IMR-90 (cell line): ENCODE data around the gene AHNAK. TPM values are rescaled to one million over a fixed set of nuclear protein-coding genes. Genes with fewer than 3 reads are reported as not detected.

Experiments
- ATAC-seq: fragments of 200-7000 bp; cut with Tn5 transposase; 2 replicates; pipeline ENCODE4 v1.9.1; 2020; ENCODE audit warnings: low read depth, mild to moderate bottlenecking, moderate library complexity
- BruUV-seq: library from RNA; stranded (reverse); fragments of 400-500 nt; replicated peaks from 2 replicates; lab custom pipeline; 2021; lab: Mats Ljungman, UMichigan
- CTCF ChIA-PET: fragments of 300-600 bp; formaldehyde crosslinking; extraction: SDS; loops from one replicate; lab custom pipeline; 2021; ENCODE audit warnings: antibody characterized with exemption; lab: Yijun Ruan, JAX
- POLR2A ChIA-PET: fragments of 300-600 bp; sonication (Branson Sonifier 250); formaldehyde crosslinking; loops from one replicate; lab custom pipeline; 2022; ENCODE audit warnings: antibody characterized with exemption; ENCODE audit not compliant: unreplicated experiment; lab: Charles Lee
- DNase-seq: peaks from one replicate; pipeline ENCODE4 v3.0.0; 2013
- H2AFZ ChIP-seq: replicated peaks from 2 replicates; pipeline ENCODE3; 2013; ENCODE audit warnings: low read length, mild to moderate bottlenecking; ENCODE audit not compliant: poor library complexity
- H2AK5ac ChIP-seq: 2 replicates; pipeline ENCODE4 v1.6.1; 2013; ENCODE audit warnings: low read depth, low read length, inconsistent platforms
- H2AK9ac ChIP-seq: replicated peaks from 2 replicates; pipeline ENCODE3; 2013; ENCODE audit warnings: mild to moderate bottlenecking, low read depth, low read length, moderate library complexity; ENCODE audit not compliant: poor library complexity
- H2BK120ac ChIP-seq: 2 replicates; pipeline ENCODE4 v1.6.1; 2013; ENCODE audit warnings: low read depth, low read length, inconsistent platforms
- H2BK15ac ChIP-seq: 3 replicates; pipeline ENCODE4 v1.6.1; 2013; ENCODE audit warnings: low read depth, low read length, inconsistent platforms
- H2BK20ac ChIP-seq: 2 replicates; pipeline ENCODE4 v1.6.1; 2013; ENCODE audit warnings: low read depth, mild to moderate bottlenecking, inconsistent platforms, low read length, moderate library complexity
- H2BK5ac ChIP-seq: 2 replicates; pipeline ENCODE4 v1.6.1; 2013; ENCODE audit warnings: mild to moderate bottlenecking, low read depth, low read length, inconsistent platforms; ENCODE audit not compliant: poor library complexity, severe bottlenecking
- H3K14ac ChIP-seq: replicated peaks from 2 replicates; pipeline ENCODE4 v1.6.1; 2013; ENCODE audit warnings: low read depth, low read length, inconsistent platforms
- H3K18ac ChIP-seq: 2 replicates; pipeline ENCODE4 v1.6.1; 2013; ENCODE audit warnings: low read depth, low read length, control low read depth
- H3K23ac ChIP-seq: 2 replicates; pipeline ENCODE4 v1.6.1; 2013; ENCODE audit warnings: low read depth, low read length, inconsistent platforms
- H3K27ac ChIP-seq: 2 replicates; pipeline ENCODE4 v1.5.1; 2013; ENCODE audit warnings: mild to moderate bottlenecking, control low read depth, low read length; ENCODE audit not compliant: insufficient read depth
- H3K27me3 ChIP-seq: 2 replicates; pipeline ENCODE4 v1.6.1; 2013; ENCODE audit warnings: low read length; ENCODE audit not compliant: control insufficient read depth, insufficient read depth
- H3K36me3 ChIP-seq: 2 replicates; pipeline ENCODE4 v1.6.1; 2013; ENCODE audit warnings: low read length, mixed read lengths; ENCODE audit not compliant: control insufficient read depth, insufficient read depth
- H3K4ac ChIP-seq: 2 replicates; pipeline ENCODE4 v1.6.1; 2013; ENCODE audit warnings: low read depth, low read length, inconsistent platforms
- H3K4me1 ChIP-seq: 2 replicates; pipeline ENCODE4 v1.6.1; 2013; ENCODE audit warnings: low read length, mixed read lengths; ENCODE audit not compliant: control insufficient read depth, insufficient read depth
- H3K4me2 ChIP-seq: 2 replicates; pipeline ENCODE4 v1.6.1; 2013; ENCODE audit warnings: low read depth, mild to moderate bottlenecking, control low read depth, low read length, moderate library complexity
- H3K4me3 ChIP-seq: 2 replicates; pipeline ENCODE4 v1.5.1; 2013; ENCODE audit warnings: low read depth, mild to moderate bottlenecking, control low read depth, low read length, moderate library complexity; ENCODE audit not compliant: insufficient read depth
- H3K56ac ChIP-seq: 2 replicates; pipeline ENCODE4 v1.6.1; 2013; ENCODE audit warnings: low read length, inconsistent platforms; ENCODE audit not compliant: insufficient read depth; ENCODE audit errors: extremely low read depth
- H3K79me1 ChIP-seq, 2 experiments: 2 replicates each; pipeline ENCODE4 v1.6.1; 2013; ENCODE audit warnings: low read length in 2 of 2, inconsistent platforms in 1 of 2, low read depth in 1 of 2
- H3K9ac ChIP-seq: 2 replicates; pipeline ENCODE4 v1.6.1; 2013; ENCODE audit warnings: low read depth, low read length, control low read depth
- H3K9me1 ChIP-seq: 2 replicates; pipeline ENCODE4 v1.6.1; 2013; ENCODE audit warnings: low read length, inconsistent platforms; ENCODE audit not compliant: insufficient read depth
- H3K9me3 ChIP-seq: 2 replicates; pipeline ENCODE4 v1.6.1; 2013; ENCODE audit warnings: low read length; ENCODE audit not compliant: control insufficient read depth, insufficient read depth
- H4K20me1 ChIP-seq: 2 replicates; pipeline ENCODE4 v1.6.1; 2013; ENCODE audit warnings: low read length, inconsistent platforms; ENCODE audit not compliant: insufficient read depth
- H4K5ac ChIP-seq: 2 replicates; pipeline ENCODE4 v1.6.1; 2013; ENCODE audit warnings: mild to moderate bottlenecking, low read depth, low read length, control low read depth
- H4K8ac ChIP-seq, 2 experiments: 2 replicates each; pipeline ENCODE4 v1.6.1; 2013; ENCODE audit warnings: low read depth in 2 of 2, low read length in 2 of 2, control low read depth in 1 of 2, inconsistent platforms in 1 of 2
- H4K91ac ChIP-seq: 2 replicates; pipeline ENCODE4 v1.6.1; 2013; ENCODE audit warnings: low read depth, low read length, inconsistent platforms; ENCODE audit not compliant: insufficient read depth
- CHD1 ChIP-seq: IDR thresholded peaks from 2 replicates; pipeline ENCODE4 v1.6.1; 2012; ENCODE audit warnings: low read depth, low read length, improper control_type of control experiment
- CTCF ChIP-seq: conservative IDR thresholded peaks from 2 replicates; pipeline ENCODE4 v1.5.1; 2012; ENCODE audit warnings: mild to moderate bottlenecking, low read depth, low read length, improper control_type of control experiment
- MAFK ChIP-seq: IDR thresholded peaks from 2 replicates; pipeline ENCODE4 v1.6.1; 2012; ENCODE audit warnings: low read depth, low read length, improper control_type of control experiment
- USF2 ChIP-seq: fragments of 150-350 bp; IDR thresholded peaks from 2 replicates; pipeline ENCODE4 v1.6.1; 2017; ENCODE audit warnings: mild to moderate bottlenecking, antibody characterized with exemption, low read length, low read depth
- WGBS, 2 experiments: methylation state at CpG; one replicate each; pipeline versions ENCODE4 v1.1.5 to v1.1.7; 2013; ENCODE audit warnings: missing lambda C conversion rate in 2 of 2; ENCODE audit not compliant: insufficient read length in 1 of 2; ENCODE audit errors: extremely low coverage in 2 of 2; 5-methylcytosine and 5-hydroxymethylcytosine counted together
- dilution Hi-C: fragments of 300-500 bp; cut with HindIII; formaldehyde crosslinking; loops from one replicate; pipeline ENCODE4 v1.14.3; 2018; ENCODE audit warnings: low sequenced_read_pairs; ENCODE audit not compliant: unreplicated experiment
- in situ Hi-C: fragments of 300-500 bp; cut with MboI; formaldehyde crosslinking; loops from 3 replicates; pipeline ENCODE4 v1.14.3; 2019; ENCODE audit warnings: low sequenced_read_pairs, inconsistent platforms, mixed read lengths
- intact Hi-C: fragments of 100-400 bp; cut with micrococcal nuclease; formaldehyde crosslinking; loops from 2 replicates; pipeline ENCODE4 v1.10.0; 2022
- polyA plus RNA-seq, 3 experiments: library from polyadenylated mRNA; depleted of rRNA; stranded (reverse); fragments of >200 nt; gene quantifications; 2 replicates each; pipeline ENCODE4 v1.2.3, GENCODE V29; 2012; ENCODE audit warnings: low replicate concordance in 1 of 3
- total RNA-seq: library from RNA; depleted of rRNA; stranded (reverse); fragments of >200 nt; gene quantifications from 2 replicates; pipeline ENCODE4 v1.2.3, GENCODE V29; 2012

The AHNAK gene
- total and polyA plus RNA-seq, 2 of the 4 experiments (the other 2 are of a cell fraction) = 95.1 to 695 TPM

- in situ Hi-C loops (loop anchor here (10.0 to 25.0 kb wide), 2 partner anchors 303 to 470 kb away; no protein-coding TSS in a partner anchor), dilution Hi-C loops (no loop called here), intact Hi-C loops (no loop called here)
- H4K91ac ChIP-seq = no peak overlapping the region
- H3K4ac ChIP-seq = no peak overlapping the region
- DNase-seq (no peak), ATAC-seq (no peak)
- no peak overlapping the region for H2BK15ac ChIP-seq
- H3K56ac ChIP-seq = no peak overlapping the region
- no peak overlapping the region for H4K5ac ChIP-seq
- H4K8ac ChIP-seq = no peak overlapping the region
- no peak overlapping the region for H2BK120ac ChIP-seq
- no peak overlapping the region for H3K4me3 ChIP-seq
- no peak overlapping the region for H2AK5ac ChIP-seq
- no peak overlapping the region for H2BK20ac ChIP-seq
- TF ChIP-seq CHD1 (no peak), CTCF (0 out of 2 replicates have a peak, but pooled peaks have one; percentile 3), USF2 (no peak), MAFK (no peak)
- no peaks in the 10 kb centered on the region for H3K36me3 ChIP-seq
- ChIA-PET CTCF (interaction anchor here (0.6 to 1.3 kb wide), 2 partner anchors 15 to 168 kb away, joined by 3 to 4 read pairs; no protein-coding TSS in a partner anchor), POLR2A (no interaction called here)
- H3K9me3 ChIP-seq = no peaks in the 10 kb centered on the region
- H3K9me1 ChIP-seq = no peaks in the 10 kb centered on the region
- no peak overlapping the region for H3K23ac ChIP-seq
- H2AFZ ChIP-seq = no peak overlapping the region
- H3K18ac ChIP-seq = no peak overlapping the region
- no peak overlapping the region for H3K27ac ChIP-seq
- peaks cover 10% of the 10 kb centered on the region; the same call in 1 of the 2 replicates for H3K4me1 ChIP-seq
- no peak overlapping the region for H2AK9ac ChIP-seq
- H2BK5ac ChIP-seq = no peak overlapping the region
- BruUV-seq = no TSS peak
- whole genome bisulfite sequencing, 2 experiments = 80% methylated on average over 6 of the region's 16 CpGs; no CpG with 5 or more reads in 1 of the 2 experiments
- no peaks in the 10 kb centered on the region; a peak in 1 of 4 replicates for H3K79me1 ChIP-seq
- no peak overlapping the region for H3K4me2 ChIP-seq
- H3K9ac ChIP-seq = no peak overlapping the region
- no peak overlapping the region for H3K14ac ChIP-seq
- H3K27me3 ChIP-seq = peaks cover 13% of the 10 kb centered on the region
- H4K20me1 ChIP-seq = no peaks in the 10 kb centered on the region
Measured at GRCh38 chr11:62391642-62392425, 154.8 kb downstream of the AHNAK start.
